HG03575 (cell line): Measurements from ENCODE around the gene GNE.
"Not testable (repeated sequence)": the region's sequence is repeated elsewhere in the genome, so short reads cannot be mapped to it uniquely, and the experiment has no call there.

Experiments used
- ATAC-seq: cut with Tn5 transposase; IDR thresholded peaks from one replicate; pipeline ENCODE4 v1.9.1; 2021; ENCODE audit not compliant: unreplicated experiment, insufficient number of reproducible peaks, low FRiP score; ENCODE audit errors: extremely low read depth

The GNE gene, protein sequence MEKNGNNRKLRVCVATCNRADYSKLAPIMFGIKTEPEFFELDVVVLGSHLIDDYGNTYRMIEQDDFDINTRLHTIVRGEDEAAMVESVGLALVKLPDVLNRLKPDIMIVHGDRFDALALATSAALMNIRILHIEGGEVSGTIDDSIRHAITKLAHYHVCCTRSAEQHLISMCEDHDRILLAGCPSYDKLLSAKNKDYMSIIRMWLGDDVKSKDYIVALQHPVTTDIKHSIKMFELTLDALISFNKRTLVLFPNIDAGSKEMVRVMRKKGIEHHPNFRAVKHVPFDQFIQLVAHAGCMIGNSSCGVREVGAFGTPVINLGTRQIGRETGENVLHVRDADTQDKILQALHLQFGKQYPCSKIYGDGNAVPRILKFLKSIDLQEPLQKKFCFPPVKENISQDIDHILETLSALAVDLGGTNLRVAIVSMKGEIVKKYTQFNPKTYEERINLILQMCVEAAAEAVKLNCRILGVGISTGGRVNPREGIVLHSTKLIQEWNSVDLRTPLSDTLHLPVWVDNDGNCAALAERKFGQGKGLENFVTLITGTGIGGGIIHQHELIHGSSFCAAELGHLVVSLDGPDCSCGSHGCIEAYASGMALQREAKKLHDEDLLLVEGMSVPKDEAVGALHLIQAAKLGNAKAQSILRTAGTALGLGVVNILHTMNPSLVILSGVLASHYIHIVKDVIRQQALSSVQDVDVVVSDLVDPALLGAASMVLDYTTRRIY

GRCh38 chr9:36258208-36258995 lies at the start of gene GNE:
GNE (minus strand) TSS chr9:36258448; CDS start chr9:36249355, 9,093 bp downstream.
- no peak for ATAC-seq

DNA sequence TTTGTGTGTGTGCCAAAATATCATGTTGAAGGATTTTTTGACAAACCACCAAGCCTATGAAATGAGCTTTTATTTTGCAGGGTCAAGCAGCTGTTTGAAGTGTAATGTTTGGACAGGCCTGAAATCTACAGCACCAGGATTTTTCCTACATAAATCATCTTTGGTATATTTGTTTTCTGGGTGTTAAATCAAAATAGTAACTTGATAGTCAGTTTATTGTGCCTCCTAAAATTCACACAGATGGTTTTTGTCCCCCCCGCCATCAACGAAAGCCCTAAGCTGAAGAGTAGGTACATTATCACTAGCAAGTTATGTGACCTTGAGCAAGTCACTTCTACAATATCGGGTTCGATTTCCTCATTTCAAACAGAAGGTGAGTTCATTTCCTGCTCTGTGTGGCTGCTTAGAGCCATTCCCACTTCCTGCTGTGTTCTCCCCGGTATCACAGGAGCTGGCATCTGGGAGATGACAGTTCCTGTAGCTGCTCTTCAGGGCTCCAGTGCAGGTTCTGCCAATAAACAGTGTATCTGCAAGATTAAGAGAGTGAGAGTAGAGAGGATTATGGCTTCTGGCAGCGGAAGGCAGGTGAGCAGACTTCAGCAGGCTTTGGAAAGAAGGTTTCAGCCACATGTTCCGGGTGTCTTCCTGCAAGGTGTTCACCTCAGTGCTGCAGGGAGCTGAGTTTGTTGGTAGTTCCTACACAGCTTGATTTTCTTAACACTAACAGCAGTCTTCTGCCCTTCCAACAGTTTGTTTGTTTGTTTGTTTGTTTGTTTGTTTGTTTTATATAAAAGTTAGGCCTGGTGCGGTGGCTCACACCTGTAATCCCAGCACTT lies 48.4 kb upstream of the GNE start:
- no peak for ATAC-seq

DNA sequence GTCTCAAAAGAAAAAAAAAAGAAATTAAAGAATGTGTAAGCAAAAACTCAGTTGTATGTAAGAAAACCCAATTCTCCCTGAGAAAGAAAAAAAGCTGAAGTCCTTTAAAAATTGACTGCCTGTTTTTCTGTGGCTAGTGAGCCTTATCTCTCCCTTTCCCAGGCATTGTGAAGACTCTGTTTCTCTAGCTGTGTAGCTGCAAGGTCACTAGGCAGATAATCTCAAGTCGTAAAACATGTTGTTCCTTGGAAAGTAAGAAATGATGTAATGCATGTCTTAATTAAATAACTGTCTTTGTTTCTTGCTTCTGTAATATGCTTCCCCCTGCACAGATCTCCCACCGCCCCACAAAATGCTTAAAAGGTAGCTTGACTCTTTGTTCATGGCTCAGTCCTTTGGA lies 46.1 kb upstream of the GNE start:
- ATAC-seq, result not testable (repeated sequence)

DNA sequence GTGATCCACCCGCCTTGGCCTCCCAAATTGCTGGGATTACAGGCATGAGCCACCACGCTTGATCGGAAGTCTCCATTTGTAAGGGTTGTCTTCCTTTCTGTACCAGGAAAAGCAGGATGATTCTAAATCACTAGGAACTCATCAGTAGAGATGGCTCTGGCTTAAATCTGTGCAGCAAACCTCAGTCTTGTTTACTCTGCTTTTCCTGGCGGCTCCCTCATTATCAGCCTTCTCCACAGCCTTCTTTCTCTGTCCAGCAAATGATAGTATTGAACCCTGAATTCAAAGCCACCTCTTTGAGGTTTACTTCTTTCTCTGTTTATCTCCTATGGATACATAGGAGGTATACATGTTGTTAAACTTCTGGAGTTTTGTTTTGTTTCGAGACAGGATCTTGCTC lies 43.0 kb upstream of the GNE start:
- ATAC-seq, result no peak

DNA sequence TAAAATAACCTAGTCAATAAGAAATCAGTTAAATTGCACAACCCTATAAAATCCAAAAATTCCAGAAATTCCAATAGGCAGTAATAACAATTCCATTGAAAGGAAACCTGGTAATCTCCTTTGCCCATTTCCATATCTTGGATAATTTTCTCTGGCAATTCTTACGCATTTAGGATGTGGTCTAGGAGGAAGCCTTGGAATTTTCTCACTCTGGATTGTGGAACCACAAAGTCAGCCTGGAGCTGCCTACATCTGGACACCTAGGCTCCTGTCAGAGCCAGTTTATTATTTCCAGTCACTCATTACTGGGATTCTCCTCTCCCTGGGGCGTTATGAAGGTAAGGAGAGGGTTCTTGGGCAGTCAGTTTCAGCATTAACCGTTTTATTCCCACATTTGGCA lies 40.3 kb upstream of the GNE start:
- no peak for ATAC-seq

- ATAC-seq, result no peak
These were observed 39.5 kb upstream of the GNE start for GRCh38 chr9:36297798-36298197.

GRCh38 chr9:36294996-36295395 lies 36.7 kb upstream of the GNE start:
- ATAC-seq, result not testable (repeated sequence)

GRCh38 chr9:36293918-36294317 lies 35.7 kb upstream of the GNE start:
- no peak for ATAC-seq

- no peak for ATAC-seq
These were observed 34.9 kb upstream of the GNE start for GRCh38 chr9:36293171-36293570.

DNA sequence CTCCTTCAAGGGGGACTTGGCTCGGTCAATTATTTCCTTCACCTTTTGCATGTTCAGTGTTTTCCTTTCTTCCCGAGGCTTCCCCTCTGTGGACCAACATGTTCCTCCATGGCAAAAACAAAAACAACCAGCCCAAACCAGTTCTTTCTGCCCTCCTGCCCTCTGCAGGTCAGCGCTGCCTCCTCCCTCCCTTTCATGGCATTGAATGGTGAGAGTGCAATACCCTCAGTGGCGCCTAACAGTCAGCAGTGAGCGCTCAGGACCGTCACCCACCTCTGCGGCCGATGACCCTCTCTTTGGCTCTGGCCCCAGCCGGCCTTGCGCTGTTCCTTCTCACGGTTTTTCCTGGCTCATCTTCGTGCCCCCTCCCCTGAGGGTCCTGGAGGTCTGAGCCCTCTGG lies 34.4 kb upstream of the GNE start:
- no peak for ATAC-seq

- no peak for ATAC-seq
These were observed 32.7 kb upstream of the GNE start for GRCh38 chr9:36290996-36291395.

DNA sequence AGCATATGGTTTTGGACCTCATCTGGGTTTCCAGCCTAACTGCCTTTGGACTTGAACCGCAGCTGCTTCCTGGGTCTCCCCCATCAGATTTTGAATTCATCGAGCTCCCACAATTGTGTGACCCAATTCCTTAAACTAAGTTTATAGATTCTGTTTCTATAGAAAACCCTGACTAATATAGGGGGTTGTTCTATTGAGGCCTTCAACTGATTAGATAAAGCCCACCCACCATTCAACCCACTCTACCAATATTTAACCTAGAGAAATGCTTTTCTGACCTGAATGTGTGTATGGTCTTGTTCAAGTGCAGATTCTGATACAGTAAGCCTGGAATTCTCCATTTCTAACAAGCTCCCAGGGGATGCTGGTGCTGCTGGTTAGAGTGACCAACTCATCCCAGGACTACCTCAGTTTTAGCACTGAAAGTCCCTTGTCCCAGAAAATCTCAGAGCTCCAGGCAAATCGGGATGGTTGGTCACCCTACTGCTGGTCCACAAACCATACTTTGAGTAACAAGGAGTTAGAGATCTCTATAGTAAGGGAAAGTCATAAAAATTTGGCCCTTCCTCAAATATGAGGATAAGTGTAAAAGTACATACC lies 31.7 kb upstream of the GNE start:
- ATAC-seq, result no peak

GRCh38 chr9:36288070-36288469 lies 29.8 kb upstream of the GNE start:
- ATAC-seq, result no peak

DNA sequence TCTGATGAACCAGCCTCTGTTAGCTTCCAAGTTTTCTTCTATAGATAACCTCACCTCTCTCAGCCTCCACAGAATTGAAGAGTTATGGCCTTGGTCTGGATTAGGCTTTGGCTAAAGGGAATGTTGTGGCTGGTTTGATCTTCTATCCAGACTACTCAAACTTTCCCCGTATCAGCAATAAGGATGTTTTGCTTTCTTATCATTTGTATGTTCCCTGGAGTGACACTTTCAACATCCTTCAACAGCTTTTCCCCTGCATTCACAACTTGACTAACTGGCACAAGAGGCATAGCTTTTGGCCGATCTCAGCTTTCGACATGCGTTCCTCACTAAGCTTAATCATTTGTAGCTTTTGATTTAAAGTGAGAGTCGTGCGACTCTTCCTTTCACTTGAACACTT lies 28.1 kb upstream of the GNE start:
- ATAC-seq, result no peak

GRCh38 chr9:36284226-36284625 lies 26.0 kb upstream of the GNE start:
- ATAC-seq, result no peak

DNA sequence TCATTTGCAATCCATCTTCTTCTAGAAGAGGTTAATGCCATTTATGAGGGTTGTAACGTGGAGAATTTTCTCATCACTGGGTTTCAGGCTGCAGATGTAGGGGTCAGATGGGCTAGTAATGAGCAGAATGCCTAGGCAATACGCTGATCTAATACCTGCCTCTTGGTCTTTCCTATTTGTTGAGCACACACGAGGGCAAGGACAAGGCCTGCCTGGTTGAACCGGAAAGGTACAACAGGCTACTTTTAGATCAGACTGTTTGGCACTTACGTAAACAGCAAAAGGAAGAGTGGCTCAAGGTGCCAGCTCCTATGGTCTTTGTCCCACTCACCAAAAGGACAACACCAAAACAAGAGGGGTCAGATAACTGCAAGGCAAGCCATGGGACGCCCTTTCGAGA lies 24.0 kb upstream of the GNE start:
- ATAC-seq, result no peak

DNA sequence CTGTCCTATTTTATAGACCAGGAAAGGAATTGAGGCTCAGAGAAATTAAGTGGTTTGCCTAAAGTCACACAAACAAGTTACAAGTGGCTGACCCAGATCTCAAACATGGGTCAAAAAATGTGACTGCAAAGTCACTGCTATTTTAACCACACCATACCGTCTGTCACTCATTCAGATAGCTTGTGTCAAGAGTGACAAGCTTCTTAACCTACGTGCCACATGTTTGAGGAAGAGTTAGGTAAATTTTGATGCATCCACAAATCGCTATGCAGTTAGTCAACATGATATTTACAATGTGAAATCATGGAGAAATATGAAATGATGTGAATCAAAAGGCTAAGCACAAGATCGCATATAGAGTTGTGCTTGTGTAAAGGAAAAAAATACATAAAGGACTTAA lies 22.7 kb upstream of the GNE start:
- no peak for ATAC-seq

DNA sequence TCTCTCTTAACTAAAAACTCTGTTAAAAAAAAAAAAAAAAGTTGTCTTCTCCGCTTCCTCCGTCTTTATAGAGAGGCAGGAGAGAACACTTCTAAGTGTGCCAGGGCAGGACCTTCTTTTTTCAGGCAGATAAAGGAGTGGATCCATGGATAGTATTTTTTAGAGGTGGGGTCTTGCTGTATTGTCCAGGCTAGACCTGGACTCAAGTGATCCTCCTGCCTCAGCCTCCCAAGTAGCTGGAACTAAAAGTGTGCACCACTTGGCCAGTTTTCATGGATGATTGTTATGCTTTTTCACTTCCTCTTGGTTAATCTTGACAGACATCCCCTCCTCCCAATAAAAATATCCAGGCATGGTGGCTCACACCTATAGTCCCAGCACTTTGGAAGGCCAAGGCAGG lies 20.0 kb upstream of the GNE start:
- no peak for ATAC-seq

- ATAC-seq, result no peak
These were observed 18.5 kb upstream of the GNE start for GRCh38 chr9:36276781-36277181.
